SK-N-SH (cell line): ENCODE data around the gene MS4A4E. TPM values are rescaled to one million over a fixed set of nuclear protein-coding genes. Genes with fewer than 3 reads are reported as not detected.

Source experiments
- CTCF ChIA-PET: fragments of 300-600, 350-600 bp; formaldehyde crosslinking; extraction: SDS; loops from one replicate; lab custom pipeline; 2021; lab: Yijun Ruan, JAX
- POLR2A ChIA-PET: fragments of 350-600 bp; sonication (Branson Sonifier 250); formaldehyde crosslinking; extraction: SDS; loops from one replicate; lab custom pipeline; 2020; ENCODE audit warnings: antibody characterized with exemption, inconsistent platforms; lab: Yijun Ruan, JAX
- DNase-seq: peaks from one replicate; pipeline ENCODE4 v3.0.0; 2012
- H2AFZ ChIP-seq: fragments of 200-600 bp; sonication (generic); 2 replicates; pipeline ENCODE4 v1.8.1; 2016; ENCODE audit warnings: antibody characterized with exemption, mild to moderate bottlenecking, low read depth
- H3F3A ChIP-seq: fragments of 200-600 bp; sonication (generic); replicated peaks from 2 replicates; pipeline ENCODE3; 2016; ENCODE audit warnings: antibody characterized with exemption, mild to moderate bottlenecking; ENCODE audit not compliant: insufficient read depth
- H3K27ac ChIP-seq, 2 experiments: fragments of 200-500 bp in 1 of 2; fragments of 200-600 bp in 1 of 2; sonication (Bioruptor generic) in 1 of 2; sonication (generic), shearing (Covaris generic) in 1 of 2; 2 replicates each; pipeline versions ENCODE4 v1.5.1 to v1.6.1; 2014 to 2016; ENCODE audit warnings: low read depth in 2 of 2, inconsistent platforms in 1 of 2, low read length in 1 of 2, mild to moderate bottlenecking in 1 of 2, mixed read lengths in 1 of 2
- H3K27me3 ChIP-seq: fragments of 200-600 bp; sonication (generic), shearing (Covaris generic); 2 replicates; pipeline ENCODE4 v1.6.1; 2016; ENCODE audit warnings: mixed run types; ENCODE audit not compliant: insufficient read depth
- H3K36me3 ChIP-seq, 2 experiments: fragments of 200-500 bp in 1 of 2; fragments of 200-600 bp in 1 of 2; sonication (Bioruptor generic) in 1 of 2; sonication (generic) in 1 of 2; replicated peaks in 1 of 2; 2 replicates each; pipeline versions ENCODE3 to v1.5.1; 2014 to 2016; ENCODE audit warnings: low read length in 1 of 2, mild to moderate bottlenecking in 1 of 2; ENCODE audit not compliant: insufficient read depth in 2 of 2, control insufficient read depth in 1 of 2
- H3K4me1 ChIP-seq, 2 experiments: fragments of 200-500 bp in 1 of 2; fragments of 200-600 bp in 1 of 2; sonication (Bioruptor generic) in 1 of 2; sonication (generic), shearing (Covaris generic) in 1 of 2; 2 replicates each; pipeline versions ENCODE4 v1.5.1 to v1.6.1; 2014 to 2016; ENCODE audit warnings: low read depth in 1 of 2, low read length in 1 of 2, mixed run types in 1 of 2; ENCODE audit not compliant: insufficient read depth in 2 of 2, control insufficient read depth in 1 of 2
- H3K4me2 ChIP-seq: fragments of 200-600 bp; sonication (generic), shearing (Covaris generic); 2 replicates; pipeline ENCODE4 v1.6.1; 2017; ENCODE audit warnings: mixed run types
- H3K4me3 ChIP-seq, 2 experiments: fragments of 200-500 bp in 1 of 2; fragments of 200-600 bp in 1 of 2; sonication (Bioruptor generic) in 1 of 2; sonication (generic), shearing (Covaris generic) in 1 of 2; 2 replicates each; pipeline versions ENCODE4 v1.5.1 to v1.8.1; 2014 to 2016; ENCODE audit warnings: low read depth in 2 of 2, inconsistent platforms in 1 of 2, low read length in 1 of 2, mild to moderate bottlenecking in 1 of 2, mixed read lengths in 1 of 2, moderate library complexity in 1 of 2
- H3K79me2 ChIP-seq: fragments of 200-600 bp; sonication (generic); 2 replicates; pipeline ENCODE4 v1.8.1; 2017; ENCODE audit warnings: mild to moderate bottlenecking; ENCODE audit not compliant: insufficient read depth
- H3K9ac ChIP-seq: fragments of 200-600 bp; sonication (generic); 2 replicates; pipeline ENCODE4 v1.6.1; 2017; ENCODE audit warnings: mixed run types
- H3K9me2 ChIP-seq: fragments of 200-600 bp; sonication (generic); 2 replicates; pipeline ENCODE4 v1.6.1; 2017; ENCODE audit warnings: mixed run types
- H3K9me3 ChIP-seq: fragments of 200-600 bp; sonication (generic); 2 replicates; pipeline ENCODE4 v1.6.1; 2017; ENCODE audit warnings: mixed run types, mild to moderate bottlenecking, moderate library complexity
- H4K20me1 ChIP-seq: fragments of 200-600 bp; sonication (generic); 2 replicates; pipeline ENCODE4 v1.6.1; 2017; ENCODE audit warnings: mild to moderate bottlenecking, mixed run types; ENCODE audit not compliant: insufficient read depth
- CHD2 ChIP-seq: fragments of 150-350 bp; IDR thresholded peaks from 2 replicates; pipeline ENCODE4 v1.6.1; 2018; ENCODE audit warnings: low read length; ENCODE audit not compliant: partially characterized antibody
- ELF1 ChIP-seq: IDR thresholded peaks from 2 replicates; pipeline ENCODE4 v1.4.0; 2012
- EZH2phosphoT487 ChIP-seq: fragments of 200-600 bp; sonication (generic); IDR thresholded peaks from 2 replicates; pipeline ENCODE4 v1.6.1; 2017; ENCODE audit warnings: low read depth, mixed run types, mild to moderate bottlenecking, antibody characterized with exemption, moderate library complexity, borderline replicate concordance
- FOXJ3 ChIP-seq: sonication (generic); formaldehyde crosslinking; IDR thresholded peaks from 2 replicates; pipeline ENCODE4 v1.5.1; 2020; ENCODE audit warnings: mild to moderate bottlenecking, missing genetic modification reagents
- FOXM1 ChIP-seq: IDR thresholded peaks from 2 replicates; pipeline ENCODE4 v1.4.0; 2012; ENCODE audit warnings: low read depth, mild to moderate bottlenecking
- GABPA ChIP-seq: IDR thresholded peaks from 2 replicates; pipeline ENCODE4 v1.4.0; 2012; ENCODE audit warnings: low read depth, mild to moderate bottlenecking
- GATA2 ChIP-seq: sonication (generic); formaldehyde crosslinking; IDR thresholded peaks from 2 replicates; pipeline ENCODE4 v1.5.0; 2020; ENCODE audit warnings: mild to moderate bottlenecking, missing genetic modification reagents
- IRF3 ChIP-seq: fragments of 150-350 bp; IDR thresholded peaks from 2 replicates; pipeline ENCODE4 v1.6.1; 2016; ENCODE audit warnings: mild to moderate bottlenecking, low read depth, low read length
- JUND ChIP-seq: IDR thresholded peaks from 2 replicates; pipeline ENCODE4 v1.4.0; 2012
- MAX ChIP-seq: IDR thresholded peaks from 2 replicates; pipeline ENCODE4 v1.4.0; 2012; ENCODE audit warnings: low read depth
- NFIC ChIP-seq: IDR thresholded peaks from 2 replicates; pipeline ENCODE4 v1.4.0; 2012; ENCODE audit warnings: borderline replicate concordance
- PBX3 ChIP-seq: IDR thresholded peaks from 2 replicates; pipeline ENCODE4; 2012
- RFX5 ChIP-seq: IDR thresholded peaks from 2 replicates; pipeline ENCODE4 v1.6.1; 2012; ENCODE audit warnings: mild to moderate bottlenecking, improper control_type of control experiment, low read length
- SMC3 ChIP-seq: IDR thresholded peaks from 2 replicates; pipeline ENCODE4 v1.6.1; 2012; ENCODE audit warnings: low read depth, low read length, improper control_type of control experiment
- TAF1 ChIP-seq: IDR thresholded peaks from 2 replicates; pipeline ENCODE4 v1.6.1; 2012; ENCODE audit warnings: low read depth, mild to moderate bottlenecking, low read length, moderate library complexity, borderline replicate concordance
- TEAD4 ChIP-seq: IDR thresholded peaks from 2 replicates; pipeline ENCODE4 v1.4.0; 2012; ENCODE audit warnings: mild to moderate bottlenecking, borderline replicate concordance; ENCODE audit not compliant: insufficient read depth
- USF2 ChIP-seq: fragments of 150-350 bp; IDR thresholded peaks from 2 replicates; pipeline ENCODE4 v1.6.1; 2017; ENCODE audit warnings: antibody characterized with exemption, low read length, low read depth, borderline replicate concordance
- ZBTB33 ChIP-seq: IDR thresholded peaks from 2 replicates; pipeline ENCODE4 v1.4.0; 2012; ENCODE audit warnings: low read depth, borderline replicate concordance
- WGBS: methylation state at CpG from one replicate; pipeline ENCODE4 v1.1.6; 2017; ENCODE audit warnings: low lambda C conversion rate; 5-methylcytosine and 5-hydroxymethylcytosine counted together
- polyA plus RNA-seq, 3 experiments: library from polyadenylated mRNA; depleted of rRNA; stranded (reverse); fragments of >200 nt; gene quantifications; 2 replicates each; pipeline ENCODE4 v1.2.3, GENCODE V29; 2012
- TF ChIP-seq, protein P1 (sequence below): IDR thresholded peaks from 2 replicates; pipeline ENCODE4 v1.4.0; 2012; ENCODE audit warnings: low read depth, borderline replicate concordance

Gene MS4A4E
- polyA plus RNA-seq, 1 of the 3 experiments (the other 2 are of a cell fraction): not detected

- Histone ChIP-seq H3K27me3 (no peaks in the 10 kb centered on the region), H3K4me2 (no peak overlapping the region), H3K36me3 (no peaks in the 10 kb centered on the region), H3K27ac (no peak overlapping the region), H2AFZ (no peak overlapping the region), H4K20me1 (no peaks in the 10 kb centered on the region), H3K9me3 (no peaks in the 10 kb centered on the region), H3K4me3 (no peak overlapping the region), H3K9ac (no peak overlapping the region), H3F3A (no peaks in the 10 kb centered on the region), H3K4me1 (no peaks in the 10 kb centered on the region), H3K79me2 (no peaks in the 10 kb centered on the region), H3K9me2 (no peaks in the 10 kb centered on the region)
- CTCF ChIA-PET: no interaction called here
- POLR2A ChIA-PET: no interaction called here
- 8% methylated on average over 6 of the region's 6 CpGs for WGBS
- DNase-seq: no peak
- TF ChIP-seq SMC3 (no peak), JUND (no peak), ZBTB33 (no peak), GABPA (no peak), CHD2 (no peak)
- TF ChIP-seq, protein P1, sequence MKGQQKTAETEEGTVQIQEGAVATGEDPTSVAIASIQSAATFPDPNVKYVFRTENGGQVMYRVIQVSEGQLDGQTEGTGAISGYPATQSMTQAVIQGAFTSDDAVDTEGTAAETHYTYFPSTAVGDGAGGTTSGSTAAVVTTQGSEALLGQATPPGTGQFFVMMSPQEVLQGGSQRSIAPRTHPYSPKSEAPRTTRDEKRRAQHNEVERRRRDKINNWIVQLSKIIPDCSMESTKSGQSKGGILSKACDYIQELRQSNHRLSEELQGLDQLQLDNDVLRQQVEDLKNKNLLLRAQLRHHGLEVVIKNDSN: no peak
Measured at GRCh38 chr11:60168306-60168705, 74.6 kb downstream of the MS4A4E start.

DNA sequence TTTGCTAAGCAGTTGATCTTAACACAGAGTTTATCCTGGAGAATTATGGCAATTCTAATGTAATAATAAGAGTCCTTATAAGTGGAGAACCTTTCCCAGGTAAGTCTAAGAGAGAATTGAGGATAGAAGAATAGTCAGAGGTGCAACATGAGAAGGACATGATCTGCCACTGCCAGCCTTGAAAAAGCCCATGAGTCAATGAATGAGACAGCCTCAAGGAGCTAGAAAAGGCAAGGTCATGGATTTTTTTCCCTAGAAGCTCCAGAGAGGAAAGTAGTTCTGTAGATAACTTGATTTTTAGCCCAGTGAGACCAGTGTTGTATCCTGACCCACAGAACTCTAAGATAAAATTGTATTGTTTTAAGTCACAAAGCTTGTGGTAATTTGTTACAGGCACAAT lies 77.0 kb downstream of the MS4A4E start:
- Histone ChIP-seq H3K27ac (no peak overlapping the region), H3K79me2 (no peaks in the 10 kb centered on the region), H4K20me1 (no peaks in the 10 kb centered on the region), H3K27me3 (no peaks in the 10 kb centered on the region), H3F3A (no peaks in the 10 kb centered on the region), H2AFZ (no peak overlapping the region), H3K4me2 (no peak overlapping the region), H3K4me1 (no peaks in the 10 kb centered on the region), H3K9me3 (no peaks in the 10 kb centered on the region), H3K9ac (no peak overlapping the region), H3K36me3 (no peaks in the 10 kb centered on the region), H3K9me2 (no peaks in the 10 kb centered on the region), H3K4me3 (no peak overlapping the region)
- no peak for DNase-seq
- no peak for TF ChIP-seq JUND
- TF ChIP-seq GATA2 (CRISPR knock-in tag): no peak
- no peak for TF ChIP-seq FOXM1
- no peak for TF ChIP-seq ELF1
- TF ChIP-seq TAF1: no peak
- TF ChIP-seq TEAD4: no peak
- TF ChIP-seq FOXJ3: no peak
- no peak for TF ChIP-seq MAX
- TF ChIP-seq, protein P1: no peak
- no peak for TF ChIP-seq USF2
- TF ChIP-seq RFX5: no peak
- no peak for TF ChIP-seq PBX3
- no peak for TF ChIP-seq ZBTB33
- no peak for TF ChIP-seq EZH2phosphoT487
- no peak for TF ChIP-seq IRF3
- no peak for TF ChIP-seq NFIC
- POLR2A ChIA-PET: no interaction called here
- CTCF ChIA-PET: no interaction called here
